ENCODE measurements around the gene SNTG2. TPM values are rescaled to one million over a fixed set of nuclear protein-coding genes. Genes with fewer than 3 reads are reported as not detected.

Gene SNTG2
- total RNA-seq, 4 donors from 2014 or later, result 9.0 to 44.6 (median 30.8) TPM

DNA sequence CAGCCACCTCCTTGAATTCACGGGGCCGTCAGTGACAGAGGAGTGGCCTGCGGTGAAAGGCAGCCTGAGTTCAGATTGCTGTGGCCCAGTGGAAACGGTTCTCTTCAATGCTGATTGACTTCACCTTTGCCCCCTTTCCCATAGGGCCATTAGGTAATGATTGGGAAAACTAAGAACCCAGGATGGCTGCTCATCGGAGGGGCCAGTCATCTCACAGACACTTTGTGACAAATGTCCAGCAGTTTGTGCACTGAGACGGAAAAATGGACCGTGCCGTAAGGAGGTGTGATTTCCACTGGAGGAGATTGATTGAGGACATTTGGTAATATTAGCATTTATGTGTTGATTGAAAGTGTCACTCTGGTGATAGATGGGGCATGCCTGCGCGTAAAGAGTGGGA lies 402.9 kb downstream of the SNTG2 start:
- DNase-seq (ENCODE audit: low spot score in 2 of 2), result no peak
- H3K4me3 ChIP-seq, result no peak overlapping the region
- no peaks in the 10 kb centered on the region for H3K4me1 ChIP-seq
- peaks cover 0 to 14% (median 2%) of the 10 kb centered on the region in 4 donors for H3K9me3 ChIP-seq
- H3K27ac ChIP-seq, result no peak overlapping the region
- H3K36me3 ChIP-seq, result no peaks in the 10 kb centered on the region
- 81 to 88% methylated on average over 10 of the region's 10 CpGs for WGBS, 2 donors
- no peaks in the 10 kb centered on the region for H3K27me3 ChIP-seq
- TF ChIP-seq POLR2A (IDR thresholded peaks at IDR 0.05) (no peak), EP300 (IDR thresholded peaks at IDR 0.05) (no peak), CTCF (IDR thresholded peaks at IDR 0.05) (no peak)

DNA sequence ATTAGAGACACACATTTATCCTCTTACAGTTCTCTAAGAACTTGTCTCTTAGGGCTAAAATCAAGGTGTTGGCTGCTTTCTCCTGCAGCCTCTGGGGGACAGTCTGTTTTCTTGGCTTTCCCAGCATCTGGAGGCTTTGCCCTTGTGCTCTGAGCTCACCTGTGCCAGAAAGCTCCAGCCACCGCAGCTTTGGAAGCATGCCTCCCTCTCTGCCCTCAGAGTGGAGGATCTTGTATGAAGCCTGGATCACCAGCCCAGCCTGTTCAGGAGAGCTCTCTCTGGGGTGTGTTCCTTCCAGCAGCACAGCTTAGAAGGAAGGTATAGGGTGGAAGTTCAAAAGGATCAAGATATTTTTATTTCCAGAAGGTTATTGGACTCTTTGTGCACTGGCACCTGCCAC lies 409.5 kb downstream of the SNTG2 start:
- WGBS, 2 donors, result 77 to 81% methylated on average over 1 of the region's 1 CpG

GRCh38 chr2:1360557-1361250 lies 410.1 kb downstream of the SNTG2 start:
- TF ChIP-seq CTCF (IDR thresholded peaks at IDR 0.05) (no peak), EP300 (IDR thresholded peaks at IDR 0.05) (no peak), POLR2A (IDR thresholded peaks at IDR 0.05) (no peak)
- H3K9me3 ChIP-seq, result no peaks in the 10 kb centered on the region
- no peak overlapping the region for H3K27ac ChIP-seq
- WGBS, 2 donors, result 79 to 82% methylated on average over 6 of the region's 6 CpGs
- no peak for DNase-seq (ENCODE audit: low spot score in 2 of 2)
- peaks cover 0 to 4% (median 0%) of the 10 kb centered on the region in 4 donors for H3K4me1 ChIP-seq
- H3K27me3 ChIP-seq, result no peaks in the 10 kb centered on the region
- H3K36me3 ChIP-seq, result no peaks in the 10 kb centered on the region
- H3K4me3 ChIP-seq, result no peak overlapping the region

More for the DNA sequence above, 409.5 kb downstream of the SNTG2 start:
- H3K36me3 ChIP-seq, result no peaks in the 10 kb centered on the region
- no peaks in the 10 kb centered on the region for H3K9me3 ChIP-seq
- no peaks in the 10 kb centered on the region for H3K27me3 ChIP-seq
- DNase-seq (ENCODE audit: low spot score in 2 of 2), result no peak
- no peaks in the 10 kb centered on the region for H3K4me1 ChIP-seq
- H3K27ac ChIP-seq, result no peak overlapping the region
- no peak for TF ChIP-seq CTCF (IDR thresholded peaks at IDR 0.05)
- TF ChIP-seq POLR2A (IDR thresholded peaks at IDR 0.05), result no peak
- no peak for TF ChIP-seq EP300 (IDR thresholded peaks at IDR 0.05)
- no peak overlapping the region for H3K4me3 ChIP-seq

DNA sequence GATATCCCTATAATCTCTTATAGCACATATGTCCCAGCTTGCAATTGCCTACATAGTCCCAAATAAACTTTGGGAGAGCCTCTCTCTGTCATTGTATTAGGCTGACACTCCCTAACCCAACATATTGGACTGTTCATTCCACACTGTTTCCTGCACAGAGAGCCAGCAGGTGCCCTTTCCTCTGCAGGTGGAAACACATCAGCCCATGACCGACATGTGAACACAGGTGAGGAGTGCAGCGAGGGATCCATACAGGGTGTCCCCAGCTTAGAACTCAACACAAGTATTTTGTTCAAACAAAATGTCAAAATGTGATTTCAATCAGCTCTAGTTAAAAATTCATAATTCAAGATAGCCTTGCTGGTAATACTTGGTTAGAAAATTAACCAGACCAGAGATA lies 412.7 kb downstream of the SNTG2 start:
- TF ChIP-seq POLR2A (IDR thresholded peaks at IDR 0.05) (no peak), EP300 (IDR thresholded peaks at IDR 0.05) (no peak), CTCF (IDR thresholded peaks at IDR 0.05) (no peak)
- DNase-seq (ENCODE audit: low spot score in 2 of 2), result no peak
- WGBS, 2 donors, result 97 to 100% methylated on average over 2 of the region's 2 CpGs
- Histone ChIP-seq H3K36me3 (no peaks in the 10 kb centered on the region), H3K4me3 (no peak overlapping the region), H3K27ac (no peak overlapping the region), H3K4me1 (peaks cover 0 to 23% (median 0%) of the 10 kb centered on the region in 4 donors), H3K9me3 (no peaks in the 10 kb centered on the region), H3K27me3 (no peaks in the 10 kb centered on the region)

- 29 to 32% methylated on average over 15 to 20 of the region's 20 CpGs for WGBS, 2 donors
Measured at GRCh38 chr2:1366546-1367134, 416.0 kb downstream of the SNTG2 start.

More at GRCh38 chr2:1366546-1367134, 416.0 kb downstream of the SNTG2 start:
- no peaks in the 10 kb centered on the region for H3K36me3 ChIP-seq
- peak overlapping the region in 1 of 4 donors; percentile 15 for H3K4me3 ChIP-seq
- no peaks in the 10 kb centered on the region for H3K9me3 ChIP-seq
- peak; percentile 62 to 64 for DNase-seq (ENCODE audit: low spot score in 2 of 2)
- H3K27me3 ChIP-seq, result no peaks in the 10 kb centered on the region
- H3K4me1 ChIP-seq, result peaks cover 0 to 30% (median 0%) of the 10 kb centered on the region in 4 donors
- TF ChIP-seq EP300 (IDR thresholded peaks at IDR 0.05), result peak in 1 of 2 donors; percentile 69
- TF ChIP-seq POLR2A (IDR thresholded peaks at IDR 0.05), result no peak
- peak overlapping the region in 1 of 4 donors; percentile 73 for H3K27ac ChIP-seq

All from tibial nerve (tissue), 4 donors.